CD14-positive monocyte (primary cell): ENCODE data around the gene SPIN2B. TPM values are rescaled to one million over a fixed set of nuclear protein-coding genes. Genes with fewer than 3 reads are reported as not detected.

Source experiments
- DNase-seq, 3 donors: peaks; one replicate each; pipeline ENCODE4 v3.0.0-alpha.2; 2011 to 2022
- H2AFZ ChIP-seq: 2 replicates; pipeline ENCODE4 v1.6.0; 2012; ENCODE audit warnings: mild to moderate bottlenecking, low read depth, low read length, inconsistent platforms; ENCODE audit not compliant: insufficient read depth, poor library complexity, severe bottlenecking
- H3K27ac ChIP-seq, 2 donors: 1 replicate in 1 of 2; 2 replicates in 1 of 2; pipeline ENCODE4 v1.5.1; 2012 to 2013; ENCODE audit warnings: low read length in 2 of 2, control low read depth in 1 of 2, inconsistent platforms in 1 of 2, low read depth in 1 of 2, mild to moderate bottlenecking in 1 of 2
- H3K27me3 ChIP-seq, 2 donors: one replicate each; pipeline versions ENCODE4 v1.6.0 to v1.6.1; 2011 to 2013; ENCODE audit warnings: low read length in 2 of 2; ENCODE audit not compliant: control insufficient read depth in 2 of 2, insufficient read depth in 2 of 2
- H3K36me3 ChIP-seq, 2 donors: replicated peaks in 1 of 2; 1 replicate in 1 of 2; 2 replicates in 1 of 2; pipeline versions ENCODE4 v1.5.1 to v1.6.1; 2012 to 2013; ENCODE audit warnings: low read length in 2 of 2, control low read depth in 1 of 2, inconsistent platforms in 1 of 2, mild to moderate bottlenecking in 1 of 2; ENCODE audit not compliant: insufficient read depth in 2 of 2, control insufficient read depth in 1 of 2
- H3K4me1 ChIP-seq, 2 donors: 1 replicate in 1 of 2; 2 replicates in 1 of 2; pipeline versions ENCODE4 v1.5.1 to v1.6.1; 2012 to 2013; ENCODE audit warnings: low read length in 2 of 2, control low read depth in 1 of 2, inconsistent platforms in 1 of 2, mild to moderate bottlenecking in 1 of 2, moderate library complexity in 1 of 2; ENCODE audit not compliant: insufficient read depth in 2 of 2, control insufficient read depth in 1 of 2
- H3K4me2 ChIP-seq: replicated peaks from 2 replicates; pipeline ENCODE3; 2012; ENCODE audit warnings: low read length, moderate library complexity, mild to moderate bottlenecking; ENCODE audit not compliant: poor library complexity, severe bottlenecking; ENCODE audit errors: extremely low read depth
- H3K4me3 ChIP-seq, 3 experiments: fragments of 200-600 bp in 1 of 3; sonication (generic) in 1 of 3; replicated peaks in 1 of 3; 1 replicate in 2 of 3; 2 replicates in 1 of 3; pipeline ENCODE4 v1.5.1; 2011 to 2013; ENCODE audit warnings: low read length in 3 of 3, mild to moderate bottlenecking in 3 of 3, control low read depth in 2 of 3, low read depth in 2 of 3, inconsistent platforms in 1 of 3, moderate library complexity in 1 of 3
- H3K79me2 ChIP-seq: 2 replicates; pipeline ENCODE4 v1.6.0; 2012; ENCODE audit warnings: mild to moderate bottlenecking, control low read depth, inconsistent platforms, low read length, moderate library complexity; ENCODE audit not compliant: insufficient read depth
- H3K9ac ChIP-seq: 2 replicates; pipeline ENCODE4 v1.6.0; 2017; ENCODE audit warnings: low read length, mild to moderate bottlenecking; ENCODE audit not compliant: insufficient read depth, poor library complexity, severe bottlenecking
- H3K9me3 ChIP-seq, 2 donors: replicated peaks in 1 of 2; 1 replicate in 1 of 2; 2 replicates in 1 of 2; pipeline versions ENCODE4 v1.5.1 to v1.6.1; 2012 to 2013; ENCODE audit warnings: low read length in 2 of 2, control low read depth in 1 of 2; ENCODE audit not compliant: control insufficient read depth in 1 of 2, insufficient read depth in 1 of 2
- H4K20me1 ChIP-seq: 2 replicates; pipeline ENCODE4 v1.6.0; 2012; ENCODE audit warnings: mild to moderate bottlenecking, low read length, control low read depth, moderate library complexity; ENCODE audit not compliant: insufficient read depth
- H3K27ac Mint-ChIP-seq, 7 donors: one replicate each; pipeline ENCODE4 v1.8.0; 2020; ENCODE audit warnings: mild to moderate bottlenecking in 7 of 7, mixed read lengths in 7 of 7, moderate library complexity in 6 of 7, inconsistent platforms in 2 of 7
- H3K27me3 Mint-ChIP-seq, 3 donors: one replicate each; pipeline ENCODE4 v1.8.0; 2021 to 2022; ENCODE audit warnings: low read depth in 3 of 3, mild to moderate bottlenecking in 3 of 3, mixed read lengths in 3 of 3, moderate library complexity in 3 of 3, inconsistent platforms in 1 of 3
- H3K36me3 Mint-ChIP-seq, 2 donors: one replicate each; pipeline ENCODE4 v1.8.0; 2020; ENCODE audit warnings: mixed read lengths in 2 of 2, inconsistent platforms in 1 of 2, mild to moderate bottlenecking in 1 of 2
- H3K4me1 Mint-ChIP-seq: one replicate; pipeline ENCODE4 v1.8.0; 2020; ENCODE audit warnings: mild to moderate bottlenecking, mixed read lengths
- H3K4me3 Mint-ChIP-seq, 2 donors: one replicate each; pipeline ENCODE4 v1.8.0; 2020; ENCODE audit warnings: mild to moderate bottlenecking in 2 of 2, mixed read lengths in 2 of 2, moderate library complexity in 1 of 2
- H3K9me3 Mint-ChIP-seq, 7 donors: one replicate each; pipeline ENCODE4 v1.8.0; 2020 to 2022; ENCODE audit warnings: mixed read lengths in 7 of 7, mild to moderate bottlenecking in 6 of 7, moderate library complexity in 6 of 7, inconsistent platforms in 2 of 7
- CTCF ChIP-seq: fragments of 200-600 bp; IDR thresholded peaks from one replicate; pipeline ENCODE4 v1.8.0; 2022; ENCODE audit warnings: antibody characterized with exemption, mild to moderate bottlenecking
- WGBS: methylation state at CpG from one replicate; pipeline ENCODE4 v1.1.5; 2013; ENCODE audit warnings: missing lambda C conversion rate; ENCODE audit not compliant: insufficient coverage; 5-methylcytosine and 5-hydroxymethylcytosine counted together
- intact Hi-C, 2 donors: fragments of 100-400 bp; cut with micrococcal nuclease; formaldehyde crosslinking; loops; one replicate each; pipeline versions ENCODE4 v1.15.0 to v1.15.1; 2023
- polyA plus RNA-seq, 3 donors: library from polyadenylated mRNA; depleted of rRNA in 1 of 3; unstranded in 2 of 3; stranded (reverse) in 1 of 3; fragments of 300-500 nt in 2 of 3; fragments of >200 nt in 1 of 3; fragmentation: Illumina TruSeq in 2 of 3; gene quantifications; 1 replicate in 2 of 3; 2 replicates in 1 of 3; pipeline ENCODE4 v1.2.3, GENCODE V29; 2012 to 2021

Gene SPIN2B
- polyA plus RNA-seq, 3 donors: 6.5 to 9.0 (median 6.7) TPM

- no peak overlapping the region for H3K4me3 Mint-ChIP-seq
- H3K27me3 ChIP-seq: no peaks in the 10 kb centered on the region
- no peak overlapping the region for H3K27ac Mint-ChIP-seq
- peaks cover 11 to 13% of the 10 kb centered on the region in 2 donors for H3K9me3 ChIP-seq
- H3K9me3 Mint-ChIP-seq: peaks cover 8 to 14% (median 11%) of the 10 kb centered on the region in 7 donors
- no peaks in the 10 kb centered on the region for H4K20me1 ChIP-seq
- no peak overlapping the region for H3K9ac ChIP-seq
- intact Hi-C loops: no loop called here
- no peaks in the 10 kb centered on the region for H3K79me2 ChIP-seq
- TF ChIP-seq CTCF: no peak
- no peak overlapping the region for H3K4me3 ChIP-seq
- H3K4me1 ChIP-seq: no peaks in the 10 kb centered on the region
- WGBS: 96% methylated on average over 5 of the region's 7 CpGs
- H3K36me3 ChIP-seq: no peaks in the 10 kb centered on the region
- no peak overlapping the region for H3K4me2 ChIP-seq
- no peaks in the 10 kb centered on the region for H3K4me1 Mint-ChIP-seq
- H2AFZ ChIP-seq: no peak overlapping the region
- no peak for DNase-seq
- H3K27ac ChIP-seq: no peak overlapping the region
- H3K36me3 Mint-ChIP-seq: no peaks in the 10 kb centered on the region
- peaks cover 0 to 2% (median 0%) of the 10 kb centered on the region in 3 donors for H3K27me3 Mint-ChIP-seq
Measured at GRCh38 chrX:57083143-57083542, 38.2 kb downstream of the SPIN2B start.

GRCh38 chrX:57074458-57074857 is 46.9 kb downstream of the SPIN2B start:
- no peak for DNase-seq
- H3K27ac Mint-ChIP-seq: no peak overlapping the region
- H3K4me3 Mint-ChIP-seq: no peak overlapping the region
- TF ChIP-seq CTCF: no peak
- Histone ChIP-seq H3K27ac (no peak overlapping the region), H2AFZ (no peak overlapping the region), H3K4me2 (no peak overlapping the region), H3K36me3 (no peaks in the 10 kb centered on the region), H4K20me1 (no peaks in the 10 kb centered on the region), H3K79me2 (no peaks in the 10 kb centered on the region), H3K9ac (no peak overlapping the region), H3K9me3 (peaks cover 0 to 7% of the 10 kb centered on the region in 2 donors), H3K27me3 (no peaks in the 10 kb centered on the region), H3K4me1 (no peaks in the 10 kb centered on the region), H3K4me3 (no peak overlapping the region)
- intact Hi-C loops: no loop called here
- no peaks in the 10 kb centered on the region for H3K36me3 Mint-ChIP-seq
- WGBS: no CpG with 5 or more reads among the region's 4 CpGs
- H3K4me1 Mint-ChIP-seq: no peaks in the 10 kb centered on the region
- peaks cover 3 to 16% (median 8%) of the 10 kb centered on the region in 7 donors for H3K9me3 Mint-ChIP-seq
- peaks cover 2 to 9% (median 6%) of the 10 kb centered on the region in 3 donors for H3K27me3 Mint-ChIP-seq
